Activated CD4-positive, alpha-beta T cell treated with anti-CD3 and anti-CD28 coated beads, Interleukin-2, amount 50 U/mL, for 16 hours (primary cell): Measurements from ENCODE around the gene TTC34.
A peak's percentile ranks its signal among the peaks of the same experiment; 100 is the strongest.

ENCODE experiments used
- DNase-seq: peaks from one replicate; pipeline ENCODE4 v3.0.0-alpha.2; 2020

TTC34 gene

GRCh38 chr1:2801535-2802291 lies at the start of gene TTC34:
Gene TTC34 (minus strand): TSS chr1:2801693. CDS start chr1:2800827, 866 bp downstream.
- DNase-seq = peak; percentile 47

GRCh38 chr1:2850502-2850901 lies 49.0 kb upstream of the TTC34 start:
- DNase-seq = no peak

- DNase-seq = no peak
These were observed 46.6 kb upstream of the TTC34 start for GRCh38 chr1:2848006-2848670.

GRCh38 chr1:2847086-2847985 lies 45.8 kb upstream of the TTC34 start:
- DNase-seq = no peak

GRCh38 chr1:2845869-2846268 lies 44.4 kb upstream of the TTC34 start:
- DNase-seq = no peak

GRCh38 chr1:2840036-2840809 lies 38.7 kb upstream of the TTC34 start:
- DNase-seq = peak; percentile 47

GRCh38 chr1:2837823-2838222 lies 36.3 kb upstream of the TTC34 start:
- no peak for DNase-seq

- DNase-seq = no peak
These were observed 35.8 kb upstream of the TTC34 start for GRCh38 chr1:2837316-2837715.

- no peak for DNase-seq
These were observed 35.0 kb upstream of the TTC34 start for GRCh38 chr1:2836333-2836970.

GRCh38 chr1:2835650-2836159 lies 34.2 kb upstream of the TTC34 start:
- no peak for DNase-seq

- DNase-seq = no peak
These were observed 33.5 kb upstream of the TTC34 start for GRCh38 chr1:2834741-2835564.

- no peak for DNase-seq
These were observed 32.6 kb upstream of the TTC34 start for GRCh38 chr1:2834146-2834475.

- no peak for DNase-seq
These were observed 32.1 kb upstream of the TTC34 start for GRCh38 chr1:2833454-2834145.

- DNase-seq = no peak
These were observed 31.3 kb upstream of the TTC34 start for GRCh38 chr1:2832506-2833453.

GRCh38 chr1:2831596-2832212 lies 30.2 kb upstream of the TTC34 start:
- DNase-seq = no peak

GRCh38 chr1:2830761-2831425 lies 29.4 kb upstream of the TTC34 start:
- no peak for DNase-seq

GRCh38 chr1:2829846-2830615 lies 28.5 kb upstream of the TTC34 start:
- DNase-seq = no peak
